ENCODE data around the gene UBE2G2. TPM values are rescaled to one million over a fixed set of nuclear protein-coding genes. Genes with fewer than 3 reads are reported as not detected.

Gene UBE2G2
- total and polyA plus RNA-seq, 2 donors (not counting 3 experiments of a cell fraction or from before 2014, with no cell fraction given), result 95.0 to 114 TPM

GRCh38 chr21:44727321-44727720 lies 74.3 kb downstream of the UBE2G2 start:
- intact Hi-C loops (cut with micrococcal nuclease) (no loop called here), dilution Hi-C loops (cut with MboI; ENCODE audit: extremely low pct_ligation_motif_present, low sequenced_read_pairs) (no loop called here)
- no peak overlapping the region for H3K27ac ChIP-seq (ENCODE audit: insufficient read depth, low read depth, low read length)
- no peaks in the 10 kb centered on the region for H4K20me1 ChIP-seq (replicated peaks; ENCODE audit: control insufficient read depth, extremely low read depth, insufficient read depth, low read length)
- no peaks in the 10 kb centered on the region for H3K9me1 ChIP-seq (replicated peaks; ENCODE audit: control insufficient read depth, extremely low read depth, insufficient read depth, low read length)
- no peak overlapping the region for H3K9ac ChIP-seq (replicated peaks; ENCODE audit: extremely low read depth, insufficient read depth, low read length)
- no peak for DNase-seq (ENCODE audit: low read depth, low spot score)
- H3K36me3 ChIP-seq (ENCODE audit: control insufficient read depth in 2 of 2, extremely low read depth in 1 of 2, insufficient read depth in 2 of 2, low read length in 2 of 2), result no peaks in the 10 kb centered on the region
- no peaks in the 10 kb centered on the region for H3K79me2 ChIP-seq (ENCODE audit: control insufficient read depth, insufficient read depth, low read length)
- ChIA-PET CTCF (no interaction called here), POLR2A (no interaction called here)
- BruUV-seq (replicated peaks), result no TSS peak
- TF ChIP-seq EZH2 (IDR thresholded peaks at IDR 0.05; ENCODE audit: borderline replicate concordance, low read depth, low read length, severe bottlenecking) (no peak), MYC (IDR thresholded peaks at IDR 0.05; ENCODE audit: low read depth, low read length) (no peak), GATA2 (IDR thresholded peaks at IDR 0.05; ENCODE audit: insufficient read depth, insufficient read length, low read depth, low read length) (no peak), FOS (IDR thresholded peaks at IDR 0.05; ENCODE audit: borderline replicate concordance, insufficient read depth, low read length) (no peak), JUN (IDR thresholded peaks at IDR 0.05; ENCODE audit: borderline replicate concordance, insufficient read depth, insufficient read length, low read depth) (no peak), POLR2A (IDR thresholded peaks at IDR 0.05; ENCODE audit: low read depth, low read length) (no peak), POLR2AphosphoS5 (IDR thresholded peaks at IDR 0.05; ENCODE audit: insufficient read depth, low read depth, low read length) (no peak)
- TF ChIP-seq, protein P1, sequence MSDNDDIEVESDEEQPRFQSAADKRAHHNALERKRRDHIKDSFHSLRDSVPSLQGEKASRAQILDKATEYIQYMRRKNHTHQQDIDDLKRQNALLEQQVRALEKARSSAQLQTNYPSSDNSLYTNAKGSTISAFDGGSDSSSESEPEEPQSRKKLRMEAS (IDR thresholded peaks at IDR 0.05; ENCODE audit: insufficient read depth, insufficient read length), result no peak
- TF ChIP-seq, protein P2, sequence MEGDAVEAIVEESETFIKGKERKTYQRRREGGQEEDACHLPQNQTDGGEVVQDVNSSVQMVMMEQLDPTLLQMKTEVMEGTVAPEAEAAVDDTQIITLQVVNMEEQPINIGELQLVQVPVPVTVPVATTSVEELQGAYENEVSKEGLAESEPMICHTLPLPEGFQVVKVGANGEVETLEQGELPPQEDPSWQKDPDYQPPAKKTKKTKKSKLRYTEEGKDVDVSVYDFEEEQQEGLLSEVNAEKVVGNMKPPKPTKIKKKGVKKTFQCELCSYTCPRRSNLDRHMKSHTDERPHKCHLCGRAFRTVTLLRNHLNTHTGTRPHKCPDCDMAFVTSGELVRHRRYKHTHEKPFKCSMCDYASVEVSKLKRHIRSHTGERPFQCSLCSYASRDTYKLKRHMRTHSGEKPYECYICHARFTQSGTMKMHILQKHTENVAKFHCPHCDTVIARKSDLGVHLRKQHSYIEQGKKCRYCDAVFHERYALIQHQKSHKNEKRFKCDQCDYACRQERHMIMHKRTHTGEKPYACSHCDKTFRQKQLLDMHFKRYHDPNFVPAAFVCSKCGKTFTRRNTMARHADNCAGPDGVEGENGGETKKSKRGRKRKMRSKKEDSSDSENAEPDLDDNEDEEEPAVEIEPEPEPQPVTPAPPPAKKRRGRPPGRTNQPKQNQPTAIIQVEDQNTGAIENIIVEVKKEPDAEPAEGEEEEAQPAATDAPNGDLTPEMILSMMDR (IDR thresholded peaks at IDR 0.05; ENCODE audit: extremely low read depth in 1 of 2, insufficient read depth in 1 of 2, low read depth in 1 of 2, low read length in 2 of 2), result no peak
- peaks cover 24 to 31% of the 10 kb centered on the region in 2 experiments for H3K27me3 ChIP-seq (ENCODE audit: control insufficient read depth in 2 of 2, insufficient read depth in 2 of 2, low read length in 2 of 2)
- no peak overlapping the region for H2AFZ ChIP-seq (ENCODE audit: low read depth, low read length)
- H3K4me3 ChIP-seq (replicated peaks in 1 of 3; ENCODE audit: insufficient read depth in 1 of 3, low read depth in 1 of 3, low read length in 3 of 3), result no peak overlapping the region
- no peaks in the 10 kb centered on the region for H3K4me1 ChIP-seq (ENCODE audit: control insufficient read depth, extremely low read depth, insufficient read depth, low read length)
- no peak for FAIRE-seq
- no peaks in the 10 kb centered on the region for H3K9me3 ChIP-seq (replicated peaks; ENCODE audit: control insufficient read depth, insufficient read depth, low read length)
- no peak overlapping the region for H3K4me2 ChIP-seq (ENCODE audit: insufficient read depth, low read length)
